Measurements from ENCODE around the gene TMCO4.

Gene TMCO4

GRCh38 chr1:19656780-19657466 is 142.8 kb downstream of the TMCO4 start:
- no peak for TF ChIP-seq CTCF (IDR thresholded peaks at IDR 0.05; ENCODE audit: low read depth, low read length)
- no peak for DNase-seq (ENCODE audit: low read depth, low spot score)
- in situ Hi-C loops (cut with HindIII; ENCODE audit: low sequenced_read_pairs): no loop called here
- H3K4me3 ChIP-seq (ENCODE audit: low read depth, low read length): no peak overlapping the region

DNA sequence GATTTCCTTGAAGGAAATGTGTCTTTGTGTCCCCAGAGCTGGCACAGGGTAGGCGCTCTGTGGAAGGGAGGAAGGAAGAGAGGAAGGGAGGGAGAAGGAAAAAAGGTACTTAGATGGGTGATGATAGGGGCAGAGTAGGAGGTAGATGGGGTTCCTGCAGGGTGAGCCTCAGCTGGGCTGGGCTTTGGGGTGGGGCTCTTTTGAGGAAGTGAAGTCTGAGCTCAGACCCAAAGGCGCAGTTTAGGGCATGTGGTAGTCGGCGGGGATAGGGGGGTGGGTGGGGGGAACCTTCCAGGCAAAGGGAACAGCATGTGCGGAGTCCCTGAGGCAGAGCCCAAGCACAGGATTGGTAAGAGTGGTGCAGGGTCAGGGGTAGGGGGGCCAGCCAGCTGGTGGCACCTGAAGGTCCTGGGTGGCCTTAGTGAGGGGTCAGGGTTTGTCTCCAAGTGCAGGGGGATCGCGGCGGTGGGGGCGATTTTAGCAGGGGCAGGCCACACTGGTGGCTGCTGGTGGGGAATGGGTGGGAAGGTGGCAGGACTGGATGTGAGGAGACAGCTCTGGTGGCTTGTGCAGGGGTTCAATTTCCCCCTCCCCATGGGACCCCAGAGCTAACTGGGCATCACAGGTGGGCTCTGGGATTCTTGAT is 143.5 kb downstream of the TMCO4 start:
- DNase-seq (ENCODE audit: low read depth, low spot score): no peak
- no peak overlapping the region for H3K4me3 ChIP-seq (ENCODE audit: low read depth, low read length)
- no peak for TF ChIP-seq CTCF (IDR thresholded peaks at IDR 0.05; ENCODE audit: low read depth, low read length)
- in situ Hi-C loops (cut with HindIII; ENCODE audit: low sequenced_read_pairs): no loop called here

- TF ChIP-seq CTCF (IDR thresholded peaks at IDR 0.05; ENCODE audit: low read depth, low read length): no peak
- in situ Hi-C loops (cut with HindIII; ENCODE audit: low sequenced_read_pairs): no loop called here
- H3K4me3 ChIP-seq (ENCODE audit: low read depth, low read length): no peak overlapping the region
- no peak for DNase-seq (ENCODE audit: low read depth, low spot score)
Observed at GRCh38 chr1:19655718-19656080, 144.0 kb downstream of the TMCO4 start.

DNA sequence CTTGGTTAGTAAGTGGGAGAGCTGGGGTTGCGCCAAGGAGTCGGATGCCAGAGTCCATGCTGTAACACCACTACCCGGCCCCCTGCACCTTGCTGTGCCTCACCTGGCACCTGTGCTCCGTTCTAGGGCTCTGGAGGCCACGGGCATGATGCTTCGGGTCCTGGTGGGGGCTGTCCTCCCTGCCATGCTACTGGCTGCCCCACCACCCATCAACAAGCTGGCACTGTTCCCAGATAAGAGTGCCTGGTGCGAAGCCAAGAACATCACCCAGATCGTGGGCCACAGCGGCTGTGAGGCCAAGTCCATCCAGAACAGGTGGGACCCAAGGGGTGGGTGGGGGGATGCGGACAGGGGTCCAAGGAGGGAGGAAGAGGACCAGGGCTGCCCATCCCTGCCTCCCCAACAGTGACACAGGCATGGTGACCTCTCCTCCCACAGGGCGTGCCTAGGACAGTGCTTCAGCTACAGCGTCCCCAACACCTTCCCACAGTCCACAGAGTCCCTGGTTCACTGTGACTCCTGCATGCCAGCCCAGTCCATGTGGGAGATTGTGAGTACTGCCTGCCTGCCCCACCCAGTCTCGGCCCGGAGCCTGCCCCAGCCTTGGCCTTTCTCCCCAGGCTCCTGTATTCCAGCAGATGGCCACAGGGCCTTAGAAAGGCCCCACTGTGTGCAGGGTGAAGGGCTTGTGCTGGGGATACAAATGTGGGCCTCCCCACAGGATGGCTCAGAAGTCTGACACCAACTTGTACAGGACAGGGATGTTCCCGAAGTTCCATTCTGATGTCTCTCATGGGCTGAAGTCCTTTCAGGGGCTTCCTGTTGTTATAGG is 144.6 kb downstream of the TMCO4 start:
- TF ChIP-seq CTCF (IDR thresholded peaks at IDR 0.05; ENCODE audit: low read depth, low read length): no peak
- in situ Hi-C loops (cut with HindIII; ENCODE audit: low sequenced_read_pairs): no loop called here
- no peak overlapping the region for H3K4me3 ChIP-seq (ENCODE audit: low read depth, low read length)
- no peak for DNase-seq (ENCODE audit: low read depth, low spot score)

DNA sequence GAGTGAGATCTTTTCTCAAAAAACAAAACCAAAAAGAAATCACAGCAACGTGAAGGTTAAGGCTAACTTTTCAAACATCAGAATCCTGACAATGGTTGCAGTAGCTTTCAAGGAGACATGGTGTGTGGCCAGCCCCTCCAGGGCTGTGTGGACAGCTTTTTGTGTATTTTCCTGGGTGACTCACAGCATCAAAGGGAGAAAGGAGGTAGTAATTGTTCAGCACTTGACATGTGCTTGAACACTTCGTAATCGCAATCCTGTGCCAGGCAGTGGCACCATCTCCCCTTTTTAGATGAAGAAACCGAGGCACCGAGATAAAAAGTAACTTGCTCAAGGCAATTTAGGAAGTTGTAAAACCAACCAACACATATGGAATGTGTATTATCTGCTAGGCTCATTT is 145.3 kb downstream of the TMCO4 start:
- TF ChIP-seq CTCF (IDR thresholded peaks at IDR 0.05; ENCODE audit: low read depth, low read length): no peak
- no peak for DNase-seq (ENCODE audit: low read depth, low spot score)

GRCh38 chr1:19651141-19651737 is 148.5 kb downstream of the TMCO4 start:
- DNase-seq (ENCODE audit: low read depth, low spot score): peak; percentile 43

More for the DNA sequence above, 145.3 kb downstream of the TMCO4 start:
- no peak overlapping the region for H3K4me3 ChIP-seq (ENCODE audit: low read depth, low read length)
- in situ Hi-C loops (cut with HindIII; ENCODE audit: low sequenced_read_pairs): no loop called here

More at GRCh38 chr1:19651141-19651737, 148.5 kb downstream of the TMCO4 start:
- in situ Hi-C loops (cut with HindIII; ENCODE audit: low sequenced_read_pairs): no loop called here
- peak; percentile 76 for TF ChIP-seq CTCF (IDR thresholded peaks at IDR 0.05; ENCODE audit: low read depth, low read length)
- H3K4me3 ChIP-seq (ENCODE audit: low read depth, low read length): no peak overlapping the region

Measured in astrocyte of the spinal cord (primary cell).